ENCODE results near the gene MOB3B.
"Not testable (repeated sequence)": the region's sequence is repeated elsewhere in the genome, so short reads cannot be mapped to it uniquely, and the experiment has no call there.

MOB3B gene

GRCh38 chr9:27500902-27501301 lies 28.7 kb downstream of the MOB3B start:
- H3K4me3 ChIP-seq (ENCODE audit: insufficient read depth, low read depth, low read length, poor library complexity, severe bottlenecking); H3K27me3 ChIP-seq (replicated peaks; ENCODE audit: control insufficient read depth, insufficient read depth, low read length, poor library complexity, severe bottlenecking); H3K4me1 ChIP-seq (ENCODE audit: control insufficient read depth, insufficient read depth, low read length, poor library complexity, severe bottlenecking); H3K36me3 ChIP-seq (ENCODE audit: control insufficient read depth, insufficient read depth, low read length); DNase-seq; H3K27ac ChIP-seq (ENCODE audit: insufficient read depth, low read length, poor library complexity, severe bottlenecking); H3K9me3 ChIP-seq (ENCODE audit: control insufficient read depth, low read length): not testable (repeated sequence)

GRCh38 chr9:27499451-27499850 lies 30.2 kb downstream of the MOB3B start:
- H3K4me1 ChIP-seq (ENCODE audit: control insufficient read depth, insufficient read depth, low read length, poor library complexity, severe bottlenecking) = no peaks in the 10 kb centered on the region
- no peak overlapping the region for H3K27ac ChIP-seq (ENCODE audit: insufficient read depth, low read length, poor library complexity, severe bottlenecking)
- no peaks in the 10 kb centered on the region for H3K27me3 ChIP-seq (replicated peaks; ENCODE audit: control insufficient read depth, insufficient read depth, low read length, poor library complexity, severe bottlenecking)
- H3K9me3 ChIP-seq (ENCODE audit: control insufficient read depth, low read length) = no peaks in the 10 kb centered on the region
- no peaks in the 10 kb centered on the region for H3K36me3 ChIP-seq (ENCODE audit: control insufficient read depth, insufficient read depth, low read length)
- H3K4me3 ChIP-seq (ENCODE audit: insufficient read depth, low read depth, low read length, poor library complexity, severe bottlenecking) = no peak overlapping the region
- DNase-seq = no peak

GRCh38 chr9:27497883-27498417 lies 31.7 kb downstream of the MOB3B start:
- Histone ChIP-seq H3K4me1 (ENCODE audit: control insufficient read depth, insufficient read depth, low read length, poor library complexity, severe bottlenecking) (no peaks in the 10 kb centered on the region), H3K4me3 (ENCODE audit: insufficient read depth, low read depth, low read length, poor library complexity, severe bottlenecking) (no peak overlapping the region), H3K27ac (ENCODE audit: insufficient read depth, low read length, poor library complexity, severe bottlenecking) (no peak overlapping the region), H3K36me3 (ENCODE audit: control insufficient read depth, insufficient read depth, low read length) (no peaks in the 10 kb centered on the region), H3K27me3 (replicated peaks; ENCODE audit: control insufficient read depth, insufficient read depth, low read length, poor library complexity, severe bottlenecking) (no peaks in the 10 kb centered on the region), H3K9me3 (ENCODE audit: control insufficient read depth, low read length) (no peaks in the 10 kb centered on the region)
- DNase-seq = no peak

- H3K4me3 ChIP-seq (ENCODE audit: insufficient read depth, low read depth, low read length, poor library complexity, severe bottlenecking) = no peak overlapping the region
- H3K27ac ChIP-seq (ENCODE audit: insufficient read depth, low read length, poor library complexity, severe bottlenecking) = no peak overlapping the region
- no peaks in the 10 kb centered on the region for H3K36me3 ChIP-seq (ENCODE audit: control insufficient read depth, insufficient read depth, low read length)
- no peak for DNase-seq
- no peaks in the 10 kb centered on the region for H3K27me3 ChIP-seq (replicated peaks; ENCODE audit: control insufficient read depth, insufficient read depth, low read length, poor library complexity, severe bottlenecking)
- H3K4me1 ChIP-seq (ENCODE audit: control insufficient read depth, insufficient read depth, low read length, poor library complexity, severe bottlenecking) = no peaks in the 10 kb centered on the region
- H3K9me3 ChIP-seq (ENCODE audit: control insufficient read depth, low read length) = no peaks in the 10 kb centered on the region
Measured at GRCh38 chr9:27496135-27496504, 33.5 kb downstream of the MOB3B start.

- H3K4me1 ChIP-seq (ENCODE audit: control insufficient read depth, insufficient read depth, low read length, poor library complexity, severe bottlenecking) = no peaks in the 10 kb centered on the region
- H3K27me3 ChIP-seq (replicated peaks; ENCODE audit: control insufficient read depth, insufficient read depth, low read length, poor library complexity, severe bottlenecking) = no peaks in the 10 kb centered on the region
- no peaks in the 10 kb centered on the region for H3K36me3 ChIP-seq (ENCODE audit: control insufficient read depth, insufficient read depth, low read length)
- no peak overlapping the region for H3K27ac ChIP-seq (ENCODE audit: insufficient read depth, low read length, poor library complexity, severe bottlenecking)
- H3K9me3 ChIP-seq (ENCODE audit: control insufficient read depth, low read length) = no peaks in the 10 kb centered on the region
- no peak overlapping the region for H3K4me3 ChIP-seq (ENCODE audit: insufficient read depth, low read depth, low read length, poor library complexity, severe bottlenecking)
- DNase-seq = no peak
Measured at GRCh38 chr9:27495480-27496134, 34.0 kb downstream of the MOB3B start.

- H3K9me3 ChIP-seq (ENCODE audit: control insufficient read depth, low read length) = no peaks in the 10 kb centered on the region
- no peak overlapping the region for H3K27ac ChIP-seq (ENCODE audit: insufficient read depth, low read length, poor library complexity, severe bottlenecking)
- DNase-seq = no peak
- no peak overlapping the region for H3K4me3 ChIP-seq (ENCODE audit: insufficient read depth, low read depth, low read length, poor library complexity, severe bottlenecking)
- H3K4me1 ChIP-seq (ENCODE audit: control insufficient read depth, insufficient read depth, low read length, poor library complexity, severe bottlenecking) = no peaks in the 10 kb centered on the region
- no peaks in the 10 kb centered on the region for H3K36me3 ChIP-seq (ENCODE audit: control insufficient read depth, insufficient read depth, low read length)
- no peaks in the 10 kb centered on the region for H3K27me3 ChIP-seq (replicated peaks; ENCODE audit: control insufficient read depth, insufficient read depth, low read length, poor library complexity, severe bottlenecking)
Measured at GRCh38 chr9:27491154-27491553, 38.5 kb downstream of the MOB3B start.

- no peak overlapping the region for H3K27ac ChIP-seq (ENCODE audit: insufficient read depth, low read length, poor library complexity, severe bottlenecking)
- no peaks in the 10 kb centered on the region for H3K9me3 ChIP-seq (ENCODE audit: control insufficient read depth, low read length)
- H3K27me3 ChIP-seq (replicated peaks; ENCODE audit: control insufficient read depth, insufficient read depth, low read length, poor library complexity, severe bottlenecking) = no peaks in the 10 kb centered on the region
- DNase-seq = no peak
- H3K4me3 ChIP-seq (ENCODE audit: insufficient read depth, low read depth, low read length, poor library complexity, severe bottlenecking) = no peak overlapping the region
- H3K36me3 ChIP-seq (ENCODE audit: control insufficient read depth, insufficient read depth, low read length) = no peaks in the 10 kb centered on the region
- no peaks in the 10 kb centered on the region for H3K4me1 ChIP-seq (ENCODE audit: control insufficient read depth, insufficient read depth, low read length, poor library complexity, severe bottlenecking)
Measured at GRCh38 chr9:27489087-27489876, 40.3 kb downstream of the MOB3B start.

GRCh38 chr9:27487927-27488326 lies 41.7 kb downstream of the MOB3B start:
- DNase-seq = no peak
- Histone ChIP-seq H3K4me3 (ENCODE audit: insufficient read depth, low read depth, low read length, poor library complexity, severe bottlenecking) (no peak overlapping the region), H3K9me3 (ENCODE audit: control insufficient read depth, low read length) (no peaks in the 10 kb centered on the region), H3K27ac (ENCODE audit: insufficient read depth, low read length, poor library complexity, severe bottlenecking) (no peak overlapping the region), H3K27me3 (replicated peaks; ENCODE audit: control insufficient read depth, insufficient read depth, low read length, poor library complexity, severe bottlenecking) (no peaks in the 10 kb centered on the region), H3K36me3 (ENCODE audit: control insufficient read depth, insufficient read depth, low read length) (no peaks in the 10 kb centered on the region), H3K4me1 (ENCODE audit: control insufficient read depth, insufficient read depth, low read length, poor library complexity, severe bottlenecking) (no peaks in the 10 kb centered on the region)

- Histone ChIP-seq H3K9me3 (ENCODE audit: control insufficient read depth, low read length) (no peaks in the 10 kb centered on the region), H3K4me3 (ENCODE audit: insufficient read depth, low read depth, low read length, poor library complexity, severe bottlenecking) (no peak overlapping the region), H3K36me3 (ENCODE audit: control insufficient read depth, insufficient read depth, low read length) (no peaks in the 10 kb centered on the region), H3K27me3 (replicated peaks; ENCODE audit: control insufficient read depth, insufficient read depth, low read length, poor library complexity, severe bottlenecking) (no peaks in the 10 kb centered on the region), H3K4me1 (ENCODE audit: control insufficient read depth, insufficient read depth, low read length, poor library complexity, severe bottlenecking) (no peaks in the 10 kb centered on the region), H3K27ac (ENCODE audit: insufficient read depth, low read length, poor library complexity, severe bottlenecking) (no peak overlapping the region)
- DNase-seq = no peak
Measured at GRCh38 chr9:27487128-27487640, 42.4 kb downstream of the MOB3B start.

- DNase-seq = no peak
Measured at GRCh38 chr9:27485158-27485557, 44.5 kb downstream of the MOB3B start.

More at GRCh38 chr9:27485158-27485557, 44.5 kb downstream of the MOB3B start:
- H3K27me3 ChIP-seq (replicated peaks; ENCODE audit: control insufficient read depth, insufficient read depth, low read length, poor library complexity, severe bottlenecking) = no peaks in the 10 kb centered on the region
- H3K9me3 ChIP-seq (ENCODE audit: control insufficient read depth, low read length) = no peaks in the 10 kb centered on the region
- H3K4me1 ChIP-seq (ENCODE audit: control insufficient read depth, insufficient read depth, low read length, poor library complexity, severe bottlenecking) = no peaks in the 10 kb centered on the region
- H3K4me3 ChIP-seq (ENCODE audit: insufficient read depth, low read depth, low read length, poor library complexity, severe bottlenecking) = no peak overlapping the region
- no peak overlapping the region for H3K27ac ChIP-seq (ENCODE audit: insufficient read depth, low read length, poor library complexity, severe bottlenecking)
- no peaks in the 10 kb centered on the region for H3K36me3 ChIP-seq (ENCODE audit: control insufficient read depth, insufficient read depth, low read length)
